ENCODE measurements around the gene SDCCAG8. TPM values are rescaled to one million over a fixed set of nuclear protein-coding genes. Genes with fewer than 3 reads are reported as not detected.

The SDCCAG8 gene
- polyA plus RNA-seq, 1 donor = 35.0 TPM

GRCh38 chr1:243413431-243414151 is 157.8 kb downstream of the SDCCAG8 start:
- Histone ChIP-seq H3K9me3 (ENCODE audit: control insufficient read depth, low read depth, low read length) (no peaks in the 10 kb centered on the region), H3K27me3 (ENCODE audit: control insufficient read depth, insufficient read depth, low read length) (no peaks in the 10 kb centered on the region), H3K4me1 (ENCODE audit: control insufficient read depth, insufficient read depth, low read length) (no peaks in the 10 kb centered on the region), H3K27ac (ENCODE audit: low read length) (no peak overlapping the region), H3K4me3 (ENCODE audit: low read length) (no peak overlapping the region), H3K36me3 (ENCODE audit: control insufficient read depth, insufficient read depth, low read length) (peaks cover 9% of the 10 kb centered on the region)
- 50% methylated on average over 4 of the region's 8 CpGs for WGBS (ENCODE audit: insufficient coverage, low lambda C conversion rate)
- DNase-seq = no peak

- Histone ChIP-seq H3K4me1 (ENCODE audit: control insufficient read depth, insufficient read depth, low read length) (no peaks in the 10 kb centered on the region), H3K4me3 (ENCODE audit: low read length) (no peak overlapping the region), H3K27me3 (ENCODE audit: control insufficient read depth, insufficient read depth, low read length) (no peaks in the 10 kb centered on the region), H3K36me3 (ENCODE audit: control insufficient read depth, insufficient read depth, low read length) (peaks cover 9% of the 10 kb centered on the region), H3K9me3 (ENCODE audit: control insufficient read depth, low read depth, low read length) (no peaks in the 10 kb centered on the region), H3K27ac (ENCODE audit: low read length) (no peak overlapping the region)
- no CpG with 5 or more reads among the region's 6 CpGs for WGBS (ENCODE audit: insufficient coverage, low lambda C conversion rate)
- no peak for DNase-seq
Measured at GRCh38 chr1:243414152-243414494, 158.3 kb downstream of the SDCCAG8 start.

GRCh38 chr1:243415663-243416408 is 160.0 kb downstream of the SDCCAG8 start:
- WGBS (ENCODE audit: insufficient coverage, low lambda C conversion rate) = no CpG with 5 or more reads among the region's 9 CpGs
- Histone ChIP-seq H3K9me3 (ENCODE audit: control insufficient read depth, low read depth, low read length) (no peaks in the 10 kb centered on the region), H3K36me3 (ENCODE audit: control insufficient read depth, insufficient read depth, low read length) (peaks cover 9% of the 10 kb centered on the region), H3K4me1 (ENCODE audit: control insufficient read depth, insufficient read depth, low read length) (no peaks in the 10 kb centered on the region), H3K27ac (ENCODE audit: low read length) (no peak overlapping the region), H3K27me3 (ENCODE audit: control insufficient read depth, insufficient read depth, low read length) (no peaks in the 10 kb centered on the region), H3K4me3 (ENCODE audit: low read length) (no peak overlapping the region)
- DNase-seq = no peak

GRCh38 chr1:243416495-243416894 is 160.7 kb downstream of the SDCCAG8 start:
- Histone ChIP-seq H3K27ac (ENCODE audit: low read length) (no peak overlapping the region), H3K4me3 (ENCODE audit: low read length) (no peak overlapping the region), H3K36me3 (ENCODE audit: control insufficient read depth, insufficient read depth, low read length) (peaks cover 9% of the 10 kb centered on the region), H3K9me3 (ENCODE audit: control insufficient read depth, low read depth, low read length) (no peaks in the 10 kb centered on the region), H3K4me1 (ENCODE audit: control insufficient read depth, insufficient read depth, low read length) (no peaks in the 10 kb centered on the region), H3K27me3 (ENCODE audit: control insufficient read depth, insufficient read depth, low read length) (no peaks in the 10 kb centered on the region)
- no peak for DNase-seq

GRCh38 chr1:243420016-243420945 is 164.4 kb downstream of the SDCCAG8 start:
- H3K4me1 ChIP-seq (ENCODE audit: control insufficient read depth, insufficient read depth, low read length) = no peaks in the 10 kb centered on the region
- DNase-seq = no peak
- no peaks in the 10 kb centered on the region for H3K9me3 ChIP-seq (ENCODE audit: control insufficient read depth, low read depth, low read length)
- no peak overlapping the region for H3K4me3 ChIP-seq (ENCODE audit: low read length)
- WGBS (ENCODE audit: insufficient coverage, low lambda C conversion rate) = 90% methylated on average over 2 of the region's 7 CpGs
- H3K27ac ChIP-seq (ENCODE audit: low read length) = no peak overlapping the region
- H3K36me3 ChIP-seq (ENCODE audit: control insufficient read depth, insufficient read depth, low read length) = peaks cover 7% of the 10 kb centered on the region
- H3K27me3 ChIP-seq (ENCODE audit: control insufficient read depth, insufficient read depth, low read length) = no peaks in the 10 kb centered on the region

- H3K9me3 ChIP-seq (ENCODE audit: control insufficient read depth, low read depth, low read length) = no peaks in the 10 kb centered on the region
- no peaks in the 10 kb centered on the region for H3K27me3 ChIP-seq (ENCODE audit: control insufficient read depth, insufficient read depth, low read length)
- H3K4me3 ChIP-seq (ENCODE audit: low read length) = no peak overlapping the region
- no peak for DNase-seq
- no peaks in the 10 kb centered on the region for H3K4me1 ChIP-seq (ENCODE audit: control insufficient read depth, insufficient read depth, low read length)
- no peak overlapping the region for H3K27ac ChIP-seq (ENCODE audit: low read length)
- no CpG with 5 or more reads among the region's 15 CpGs for whole genome bisulfite sequencing (ENCODE audit: insufficient coverage, low lambda C conversion rate)
- H3K36me3 ChIP-seq (ENCODE audit: control insufficient read depth, insufficient read depth, low read length) = peaks cover 2% of the 10 kb centered on the region
Measured at GRCh38 chr1:243420946-243421685, 165.3 kb downstream of the SDCCAG8 start.

GRCh38 chr1:243421784-243422183 is 165.9 kb downstream of the SDCCAG8 start:
- Histone ChIP-seq H3K27ac (ENCODE audit: low read length) (no peak overlapping the region), H3K9me3 (ENCODE audit: control insufficient read depth, low read depth, low read length) (no peaks in the 10 kb centered on the region), H3K36me3 (ENCODE audit: control insufficient read depth, insufficient read depth, low read length) (peaks cover 1% of the 10 kb centered on the region), H3K4me1 (ENCODE audit: control insufficient read depth, insufficient read depth, low read length) (no peaks in the 10 kb centered on the region), H3K4me3 (ENCODE audit: low read length) (no peak overlapping the region), H3K27me3 (ENCODE audit: control insufficient read depth, insufficient read depth, low read length) (no peaks in the 10 kb centered on the region)
- WGBS (ENCODE audit: insufficient coverage, low lambda C conversion rate) = no CpG with 5 or more reads among the region's 6 CpGs
- DNase-seq = peak in 1 of 2 donors; percentile 35

GRCh38 chr1:243422362-243422761 is 166.5 kb downstream of the SDCCAG8 start:
- H3K9me3 ChIP-seq (ENCODE audit: control insufficient read depth, low read depth, low read length) = no peaks in the 10 kb centered on the region
- H3K4me3 ChIP-seq (ENCODE audit: low read length) = no peak overlapping the region
- DNase-seq = no peak
- H3K27me3 ChIP-seq (ENCODE audit: control insufficient read depth, insufficient read depth, low read length) = no peaks in the 10 kb centered on the region
- no peak overlapping the region for H3K27ac ChIP-seq (ENCODE audit: low read length)
- H3K4me1 ChIP-seq (ENCODE audit: control insufficient read depth, insufficient read depth, low read length) = no peaks in the 10 kb centered on the region
- no CpG with 5 or more reads among the region's 2 CpGs for WGBS (ENCODE audit: insufficient coverage, low lambda C conversion rate)
- peaks cover 5% of the 10 kb centered on the region for H3K36me3 ChIP-seq (ENCODE audit: control insufficient read depth, insufficient read depth, low read length)

GRCh38 chr1:243428084-243428483 is 172.2 kb downstream of the SDCCAG8 start:
- no peak overlapping the region for H3K27ac ChIP-seq (ENCODE audit: low read length)
- no peaks in the 10 kb centered on the region for H3K9me3 ChIP-seq (ENCODE audit: control insufficient read depth, low read depth, low read length)
- no peaks in the 10 kb centered on the region for H3K4me1 ChIP-seq (ENCODE audit: control insufficient read depth, insufficient read depth, low read length)
- no CpG with 5 or more reads among the region's 3 CpGs for WGBS (ENCODE audit: insufficient coverage, low lambda C conversion rate)
- peaks cover 9% of the 10 kb centered on the region for H3K36me3 ChIP-seq (ENCODE audit: control insufficient read depth, insufficient read depth, low read length)
- no peaks in the 10 kb centered on the region for H3K27me3 ChIP-seq (ENCODE audit: control insufficient read depth, insufficient read depth, low read length)
- H3K4me3 ChIP-seq (ENCODE audit: low read length) = no peak overlapping the region
- no peak for DNase-seq
